ENCODE measurements around the gene SF3B5. TPM values are rescaled to one million over a fixed set of nuclear protein-coding genes. Genes with fewer than 3 reads are reported as not detected.

Gene SF3B5
- total and polyA plus RNA-seq, 9 of the 15 experiments (the other 6 are each of a cell fraction or from before 2014, with no cell fraction given): 238 to 1,211 (median 407) TPM

DNA sequence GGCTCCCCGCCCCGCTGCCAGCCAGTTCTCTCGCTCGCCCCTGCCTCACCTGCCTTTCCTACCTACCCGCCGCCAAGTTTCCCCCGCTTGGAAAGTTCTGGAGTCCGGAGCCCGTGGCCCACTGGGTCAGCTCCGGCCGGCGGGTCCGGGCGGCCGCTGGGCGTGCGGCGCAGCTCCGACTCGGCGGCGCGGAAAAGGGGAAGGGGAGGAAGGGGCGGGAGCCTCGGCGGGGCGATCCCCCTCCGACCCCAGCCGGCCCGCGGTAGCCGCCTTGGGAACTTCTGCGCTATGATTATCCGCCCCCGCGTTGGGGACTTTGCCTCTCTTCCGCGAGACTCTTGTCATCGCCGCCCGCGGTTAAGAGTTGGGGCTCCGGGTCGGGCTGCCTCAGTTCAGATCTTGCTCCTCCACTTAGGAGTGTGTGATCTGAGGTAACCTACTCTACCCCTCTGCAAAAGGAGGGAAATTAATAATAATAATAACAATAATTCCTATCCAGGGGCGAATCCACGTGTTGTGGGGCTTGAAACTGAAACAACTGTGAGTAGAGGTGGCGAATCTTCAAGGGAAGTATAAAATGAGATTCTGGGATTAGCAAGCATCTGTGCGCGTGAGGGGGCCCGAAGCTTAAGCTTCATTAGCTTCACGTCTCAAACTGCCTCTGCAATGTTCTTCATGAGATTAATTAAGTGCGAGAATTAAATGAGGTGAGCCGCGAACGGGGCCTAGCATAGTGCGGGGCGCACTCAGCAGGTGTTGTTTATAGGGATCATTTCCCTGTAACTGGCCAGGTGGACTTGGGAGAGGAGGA lies 30.8 kb downstream of the SF3B5 start (continued):
- TF ChIP-seq PHF21A (IDR thresholded peaks at IDR 0.05; ENCODE audit: borderline replicate concordance, low read depth): no peak
- no peak for TF ChIP-seq ARNT (IDR thresholded peaks at IDR 0.05)
- no peak for TF ChIP-seq ZC3H11A (IDR thresholded peaks at IDR 0.05; ENCODE audit: low read depth, low read length)
- TF ChIP-seq HNRNPK (IDR thresholded peaks at IDR 0.05; ENCODE audit: low read depth, low read length, poor library complexity, severe bottlenecking): no peak
- no peak for TF ChIP-seq POLR2B (IDR thresholded peaks at IDR 0.05; ENCODE audit: low read depth, partially characterized antibody)
- TF ChIP-seq, protein P1, sequence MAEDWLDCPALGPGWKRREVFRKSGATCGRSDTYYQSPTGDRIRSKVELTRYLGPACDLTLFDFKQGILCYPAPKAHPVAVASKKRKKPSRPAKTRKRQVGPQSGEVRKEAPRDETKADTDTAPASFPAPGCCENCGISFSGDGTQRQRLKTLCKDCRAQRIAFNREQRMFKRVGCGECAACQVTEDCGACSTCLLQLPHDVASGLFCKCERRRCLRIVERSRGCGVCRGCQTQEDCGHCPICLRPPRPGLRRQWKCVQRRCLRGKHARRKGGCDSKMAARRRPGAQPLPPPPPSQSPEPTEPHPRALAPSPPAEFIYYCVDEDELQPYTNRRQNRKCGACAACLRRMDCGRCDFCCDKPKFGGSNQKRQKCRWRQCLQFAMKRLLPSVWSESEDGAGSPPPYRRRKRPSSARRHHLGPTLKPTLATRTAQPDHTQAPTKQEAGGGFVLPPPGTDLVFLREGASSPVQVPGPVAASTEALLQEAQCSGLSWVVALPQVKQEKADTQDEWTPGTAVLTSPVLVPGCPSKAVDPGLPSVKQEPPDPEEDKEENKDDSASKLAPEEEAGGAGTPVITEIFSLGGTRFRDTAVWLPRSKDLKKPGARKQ (CRISPR knock-in tag; IDR thresholded peaks at IDR 0.05): peak; percentile 75; the same call in 1 of the 2 replicates
- no peak for TF ChIP-seq MBD2 (IDR thresholded peaks at IDR 0.05; ENCODE audit: borderline replicate concordance, low read depth)
- TF ChIP-seq ZNF24 (IDR thresholded peaks at IDR 0.05): no peak
- no peak for TF ChIP-seq ZNF282 (CRISPR knock-in tag; IDR thresholded peaks at IDR 0.05)
- TF ChIP-seq, protein P2, sequence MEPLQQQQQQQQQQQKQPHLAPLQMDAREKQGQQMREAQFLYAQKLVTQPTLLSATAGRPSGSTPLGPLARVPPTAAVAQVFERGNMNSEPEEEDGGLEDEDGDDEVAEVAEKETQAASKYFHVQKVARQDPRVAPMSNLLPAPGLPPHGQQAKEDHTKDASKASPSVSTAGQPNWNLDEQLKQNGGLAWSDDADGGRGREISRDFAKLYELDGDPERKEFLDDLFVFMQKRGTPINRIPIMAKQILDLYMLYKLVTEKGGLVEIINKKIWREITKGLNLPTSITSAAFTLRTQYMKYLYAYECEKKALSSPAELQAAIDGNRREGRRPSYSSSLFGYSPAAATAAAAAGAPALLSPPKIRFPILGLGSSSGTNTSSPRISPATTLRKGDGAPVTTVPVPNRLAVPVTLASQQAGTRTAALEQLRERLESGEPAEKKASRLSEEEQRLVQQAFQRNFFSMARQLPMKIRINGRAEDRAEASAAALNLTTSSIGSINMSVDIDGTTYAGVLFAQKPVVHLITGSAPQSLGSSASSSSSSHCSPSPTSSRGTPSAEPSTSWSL (CRISPR knock-in tag; IDR thresholded peaks at IDR 0.05; ENCODE audit: borderline replicate concordance): no peak
- TF ChIP-seq TBP (optimal IDR thresholded peaks at IDR 0.05; ENCODE audit: low read depth, low read length): peak; percentile 13
- no peak for TF ChIP-seq NR2C2 (CRISPR knock-in tag; IDR thresholded peaks at IDR 0.05)
- TF ChIP-seq NR2C2 (tag; IDR thresholded peaks at IDR 0.05): no peak
- TF ChIP-seq CBFA2T2 (conservative IDR thresholded peaks at IDR 0.05): no peak
- TF ChIP-seq IFI16 (CRISPR knock-in tag; IDR thresholded peaks at IDR 0.05): no peak
- no peak for TF ChIP-seq HDAC6 (IDR thresholded peaks at IDR 0.05; ENCODE audit: low read depth, low read length)
- TF ChIP-seq NCOA4 (IDR thresholded peaks at IDR 0.05; ENCODE audit: partially characterized antibody): no peak
- no peak for TF ChIP-seq CREB1 (IDR thresholded peaks at IDR 0.05)
- no peak for TF ChIP-seq CREB1 (CRISPR knock-in tag; IDR thresholded peaks at IDR 0.05)
- TF ChIP-seq ZNF76 (CRISPR knock-in tag; IDR thresholded peaks at IDR 0.05; ENCODE audit: borderline replicate concordance): no peak
- TF ChIP-seq HIVEP1 (CRISPR knock-in tag; IDR thresholded peaks at IDR 0.05): no peak
- TF ChIP-seq, protein P3, sequence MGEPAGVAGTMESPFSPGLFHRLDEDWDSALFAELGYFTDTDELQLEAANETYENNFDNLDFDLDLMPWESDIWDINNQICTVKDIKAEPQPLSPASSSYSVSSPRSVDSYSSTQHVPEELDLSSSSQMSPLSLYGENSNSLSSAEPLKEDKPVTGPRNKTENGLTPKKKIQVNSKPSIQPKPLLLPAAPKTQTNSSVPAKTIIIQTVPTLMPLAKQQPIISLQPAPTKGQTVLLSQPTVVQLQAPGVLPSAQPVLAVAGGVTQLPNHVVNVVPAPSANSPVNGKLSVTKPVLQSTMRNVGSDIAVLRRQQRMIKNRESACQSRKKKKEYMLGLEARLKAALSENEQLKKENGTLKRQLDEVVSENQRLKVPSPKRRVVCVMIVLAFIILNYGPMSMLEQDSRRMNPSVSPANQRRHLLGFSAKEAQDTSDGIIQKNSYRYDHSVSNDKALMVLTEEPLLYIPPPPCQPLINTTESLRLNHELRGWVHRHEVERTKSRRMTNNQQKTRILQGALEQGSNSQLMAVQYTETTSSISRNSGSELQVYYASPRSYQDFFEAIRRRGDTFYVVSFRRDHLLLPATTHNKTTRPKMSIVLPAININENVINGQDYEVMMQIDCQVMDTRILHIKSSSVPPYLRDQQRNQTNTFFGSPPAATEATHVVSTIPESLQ (CRISPR knock-in tag; IDR thresholded peaks at IDR 0.05): peak; percentile 64; the same call in 1 of the 2 replicates
- TF ChIP-seq, protein P4, sequence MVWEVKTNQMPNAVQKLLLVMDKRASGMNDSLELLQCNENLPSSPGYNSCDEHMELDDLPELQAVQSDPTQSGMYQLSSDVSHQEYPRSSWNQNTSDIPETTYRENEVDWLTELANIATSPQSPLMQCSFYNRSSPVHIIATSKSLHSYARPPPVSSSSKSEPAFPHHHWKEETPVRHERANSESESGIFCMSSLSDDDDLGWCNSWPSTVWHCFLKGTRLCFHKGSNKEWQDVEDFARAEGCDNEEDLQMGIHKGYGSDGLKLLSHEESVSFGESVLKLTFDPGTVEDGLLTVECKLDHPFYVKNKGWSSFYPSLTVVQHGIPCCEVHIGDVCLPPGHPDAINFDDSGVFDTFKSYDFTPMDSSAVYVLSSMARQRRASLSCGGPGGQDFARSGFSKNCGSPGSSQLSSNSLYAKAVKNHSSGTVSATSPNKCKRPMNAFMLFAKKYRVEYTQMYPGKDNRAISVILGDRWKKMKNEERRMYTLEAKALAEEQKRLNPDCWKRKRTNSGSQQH (CRISPR knock-in tag; IDR thresholded peaks at IDR 0.05): no peak
- peak; percentile 45; the same call in 1 of the 2 replicates for TF ChIP-seq SMARCE1 (IDR thresholded peaks at IDR 0.05)
